ENCODE data around the gene TAMM41. TPM values are rescaled to one million over a fixed set of nuclear protein-coding genes. Genes with fewer than 3 reads are reported as not detected.

The TAMM41 gene
- total RNA-seq, 2 donors from 2014 or later: 12.3 to 14.5 TPM

Other genes starting within 250 kb of the TAMM41 start
- 100 to 1,000 TPM; 113 to 114 TPM for gene VGLL4, start 203.0 kb downstream of the TAMM41 start, total RNA-seq
- under 1 TPM in 1 of 2 donors, not detected in 1; 0.35 TPM for gene SYN2, start 157.5 kb upstream of the TAMM41 start, total RNA-seq